PC-3 (cell line): ENCODE results near the gene TSPAN8.

Experiments
- EZH2 ChIP-seq: fragments of 300-600 bp; sonication (generic); IDR thresholded peaks from one replicate; pipeline ENCODE4 v1.6.1; 2017; ENCODE audit warnings: antibody characterized with exemption, mild to moderate bottlenecking, low read length; ENCODE audit not compliant: unreplicated experiment
- EZH2phosphoT487 ChIP-seq: fragments of 300-600 bp; sonication (generic); IDR thresholded peaks from 2 replicates; pipeline ENCODE4 v1.6.1; 2018; ENCODE audit warnings: mild to moderate bottlenecking, antibody characterized with exemption, low read length, borderline replicate concordance
- TF ChIP-seq, protein P1 (sequence below): fragments of 300-600 bp; sonication (generic); conservative IDR thresholded peaks from 2 replicates; pipeline ENCODE4 v1.5.1; 2017; ENCODE audit warnings: antibody characterized with exemption, low read depth, mild to moderate bottlenecking, low read length

- TF ChIP-seq, protein P1, sequence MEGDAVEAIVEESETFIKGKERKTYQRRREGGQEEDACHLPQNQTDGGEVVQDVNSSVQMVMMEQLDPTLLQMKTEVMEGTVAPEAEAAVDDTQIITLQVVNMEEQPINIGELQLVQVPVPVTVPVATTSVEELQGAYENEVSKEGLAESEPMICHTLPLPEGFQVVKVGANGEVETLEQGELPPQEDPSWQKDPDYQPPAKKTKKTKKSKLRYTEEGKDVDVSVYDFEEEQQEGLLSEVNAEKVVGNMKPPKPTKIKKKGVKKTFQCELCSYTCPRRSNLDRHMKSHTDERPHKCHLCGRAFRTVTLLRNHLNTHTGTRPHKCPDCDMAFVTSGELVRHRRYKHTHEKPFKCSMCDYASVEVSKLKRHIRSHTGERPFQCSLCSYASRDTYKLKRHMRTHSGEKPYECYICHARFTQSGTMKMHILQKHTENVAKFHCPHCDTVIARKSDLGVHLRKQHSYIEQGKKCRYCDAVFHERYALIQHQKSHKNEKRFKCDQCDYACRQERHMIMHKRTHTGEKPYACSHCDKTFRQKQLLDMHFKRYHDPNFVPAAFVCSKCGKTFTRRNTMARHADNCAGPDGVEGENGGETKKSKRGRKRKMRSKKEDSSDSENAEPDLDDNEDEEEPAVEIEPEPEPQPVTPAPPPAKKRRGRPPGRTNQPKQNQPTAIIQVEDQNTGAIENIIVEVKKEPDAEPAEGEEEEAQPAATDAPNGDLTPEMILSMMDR, result 0 out of 2 replicates have a peak, but pooled peaks have one; percentile 27
- TF ChIP-seq EZH2 (no peak), EZH2phosphoT487 (no peak)
These were observed 32.3 kb downstream of the TSPAN8 start for GRCh38 chr12:71125515-71125914.
